Measurements from ENCODE around the gene DMXL1.

- TF ChIP-seq, protein P1, sequence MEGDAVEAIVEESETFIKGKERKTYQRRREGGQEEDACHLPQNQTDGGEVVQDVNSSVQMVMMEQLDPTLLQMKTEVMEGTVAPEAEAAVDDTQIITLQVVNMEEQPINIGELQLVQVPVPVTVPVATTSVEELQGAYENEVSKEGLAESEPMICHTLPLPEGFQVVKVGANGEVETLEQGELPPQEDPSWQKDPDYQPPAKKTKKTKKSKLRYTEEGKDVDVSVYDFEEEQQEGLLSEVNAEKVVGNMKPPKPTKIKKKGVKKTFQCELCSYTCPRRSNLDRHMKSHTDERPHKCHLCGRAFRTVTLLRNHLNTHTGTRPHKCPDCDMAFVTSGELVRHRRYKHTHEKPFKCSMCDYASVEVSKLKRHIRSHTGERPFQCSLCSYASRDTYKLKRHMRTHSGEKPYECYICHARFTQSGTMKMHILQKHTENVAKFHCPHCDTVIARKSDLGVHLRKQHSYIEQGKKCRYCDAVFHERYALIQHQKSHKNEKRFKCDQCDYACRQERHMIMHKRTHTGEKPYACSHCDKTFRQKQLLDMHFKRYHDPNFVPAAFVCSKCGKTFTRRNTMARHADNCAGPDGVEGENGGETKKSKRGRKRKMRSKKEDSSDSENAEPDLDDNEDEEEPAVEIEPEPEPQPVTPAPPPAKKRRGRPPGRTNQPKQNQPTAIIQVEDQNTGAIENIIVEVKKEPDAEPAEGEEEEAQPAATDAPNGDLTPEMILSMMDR (IDR thresholded peaks at IDR 0.05; ENCODE audit: low read depth, low read length): no peak
- no peak for TF ChIP-seq POLR2A (IDR thresholded peaks at IDR 0.05; ENCODE audit: extremely low read depth, insufficient read length)
- TF ChIP-seq, protein P2, sequence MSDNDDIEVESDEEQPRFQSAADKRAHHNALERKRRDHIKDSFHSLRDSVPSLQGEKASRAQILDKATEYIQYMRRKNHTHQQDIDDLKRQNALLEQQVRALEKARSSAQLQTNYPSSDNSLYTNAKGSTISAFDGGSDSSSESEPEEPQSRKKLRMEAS (IDR thresholded peaks at IDR 0.05; ENCODE audit: low read depth, low read length): no peak
- TF ChIP-seq MYC (IDR thresholded peaks at IDR 0.05; ENCODE audit: low read depth, low read length): no peak
These were observed 121.1 kb downstream of the DMXL1 start for GRCh38 chr5:119191944-119192343.

Data from NB4 (cell line).